GM13977 (cell line): ENCODE measurements around the gene TLR3.

Experiments
- DNase-seq: peaks from one replicate; pipeline ENCODE4 v3.0.0; 2012; ENCODE audit warnings: low spot score
- in situ Hi-C: fragments of 300-500 bp; cut with MboI; formaldehyde crosslinking; loops from one replicate; pipeline ENCODE4 v1.12.0; 2022; ENCODE audit warnings: low sequenced_read_pairs, low pct_unique_long_range_greater_than_20kb, mixed read lengths, inconsistent platforms; ENCODE audit not compliant: unreplicated experiment
- TF ChIP-seq, protein P1 (sequence below): IDR thresholded peaks from 2 replicates; pipeline ENCODE4 v1.5.1; 2012; ENCODE audit warnings: mild to moderate bottlenecking, control low read depth; ENCODE audit not compliant: insufficient read depth; ENCODE audit errors: extremely low read depth, missing control alignments

TLR3 gene

DNA sequence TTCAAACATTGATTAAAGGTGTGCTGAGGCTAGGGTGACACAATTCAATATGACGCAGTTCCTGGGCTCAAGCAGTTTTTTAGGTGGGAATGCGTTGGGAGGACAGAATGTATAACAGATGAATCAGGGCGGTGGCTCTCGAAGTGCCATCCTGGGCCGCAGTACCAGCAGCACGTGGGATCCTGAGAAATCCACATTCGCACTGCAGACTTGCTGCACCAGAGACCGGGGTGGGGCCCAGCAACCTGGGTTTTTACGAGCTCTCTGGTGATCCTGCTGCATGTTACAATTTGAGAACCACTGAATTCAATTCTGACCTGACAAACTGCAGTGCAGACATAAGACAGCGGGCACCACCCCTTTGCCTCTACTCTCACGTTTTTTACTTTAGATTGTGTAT is 65.9 kb downstream of the TLR3 start:
- in situ Hi-C loops: no loop called here
- no peak for DNase-seq
- TF ChIP-seq, protein P1, sequence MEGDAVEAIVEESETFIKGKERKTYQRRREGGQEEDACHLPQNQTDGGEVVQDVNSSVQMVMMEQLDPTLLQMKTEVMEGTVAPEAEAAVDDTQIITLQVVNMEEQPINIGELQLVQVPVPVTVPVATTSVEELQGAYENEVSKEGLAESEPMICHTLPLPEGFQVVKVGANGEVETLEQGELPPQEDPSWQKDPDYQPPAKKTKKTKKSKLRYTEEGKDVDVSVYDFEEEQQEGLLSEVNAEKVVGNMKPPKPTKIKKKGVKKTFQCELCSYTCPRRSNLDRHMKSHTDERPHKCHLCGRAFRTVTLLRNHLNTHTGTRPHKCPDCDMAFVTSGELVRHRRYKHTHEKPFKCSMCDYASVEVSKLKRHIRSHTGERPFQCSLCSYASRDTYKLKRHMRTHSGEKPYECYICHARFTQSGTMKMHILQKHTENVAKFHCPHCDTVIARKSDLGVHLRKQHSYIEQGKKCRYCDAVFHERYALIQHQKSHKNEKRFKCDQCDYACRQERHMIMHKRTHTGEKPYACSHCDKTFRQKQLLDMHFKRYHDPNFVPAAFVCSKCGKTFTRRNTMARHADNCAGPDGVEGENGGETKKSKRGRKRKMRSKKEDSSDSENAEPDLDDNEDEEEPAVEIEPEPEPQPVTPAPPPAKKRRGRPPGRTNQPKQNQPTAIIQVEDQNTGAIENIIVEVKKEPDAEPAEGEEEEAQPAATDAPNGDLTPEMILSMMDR: no peak

DNA sequence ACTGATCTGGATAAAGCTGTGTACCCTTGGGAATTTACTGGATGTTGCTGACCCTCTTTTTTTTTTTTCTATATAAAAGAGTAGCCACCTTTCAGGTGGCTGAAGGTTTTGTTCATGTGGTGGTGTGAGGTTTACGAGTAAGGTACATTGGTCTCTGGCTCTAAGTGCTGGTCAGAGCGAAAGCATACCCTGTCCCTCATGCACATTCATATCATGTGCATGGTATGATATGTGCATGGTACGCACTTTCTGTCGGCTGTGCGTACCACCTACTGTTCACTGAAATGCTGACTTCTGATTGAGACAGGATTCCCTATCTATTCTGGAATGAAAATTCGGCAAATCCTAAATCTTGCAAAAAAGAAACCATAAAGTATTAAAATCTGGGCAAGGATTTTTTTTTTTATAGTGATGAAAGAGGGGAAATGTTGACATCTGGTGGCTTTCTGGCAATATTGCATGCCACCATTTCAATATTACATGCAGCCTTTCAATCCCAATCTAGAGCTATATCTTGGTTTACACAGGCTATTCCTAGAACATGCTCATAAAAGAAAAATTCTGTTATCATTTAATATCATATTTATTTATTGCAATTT is 68.3 kb downstream of the TLR3 start:
- in situ Hi-C loops: no loop called here
- no peak for DNase-seq
- TF ChIP-seq, protein P1: peak; percentile 58
